ENCODE data around the gene NEK11. TPM values are rescaled to one million over a fixed set of nuclear protein-coding genes. Genes with fewer than 3 reads are reported as not detected.
A peak's percentile ranks its signal among the peaks of the same experiment; 100 is the strongest.

Gene NEK11
- total RNA-seq, 4 donors from 2014 or later: 14.8 to 34.0 (median 28.2) TPM

DNA sequence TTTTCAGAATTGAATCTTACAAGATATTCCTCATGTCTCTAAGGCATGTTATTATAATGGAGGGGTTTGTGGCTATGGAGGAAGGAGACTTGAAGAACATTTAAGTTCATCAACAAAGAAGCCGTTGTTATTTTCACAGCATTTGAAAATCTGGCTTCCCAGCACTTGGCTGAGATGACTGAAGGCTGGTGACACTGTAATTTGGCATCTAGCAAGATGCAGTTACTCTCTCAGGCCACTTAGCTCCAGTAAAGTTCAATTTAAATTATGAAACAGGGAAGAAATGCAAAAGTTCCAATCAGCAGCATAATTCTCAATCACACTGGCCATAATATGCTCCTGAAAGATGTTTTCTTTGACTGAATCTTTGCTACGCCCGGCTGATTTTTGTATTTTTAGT, 215.5 kb downstream of the NEK11 start:
- peak overlapping the region in 2 of 3 donors; percentile 22 to 28 for H3K27ac ChIP-seq
- no peaks in the 10 kb centered on the region for H3K27me3 ChIP-seq
- no peaks in the 10 kb centered on the region for H3K9me3 ChIP-seq
- WGBS, 2 donors: 26 to 42% methylated on average over 3 of the region's 3 CpGs
- H3K4me3 ChIP-seq (replicated peaks in 1 of 3): no peak overlapping the region
- no peaks in the 10 kb centered on the region for H3K36me3 ChIP-seq
- peaks cover 4 to 11% of the 10 kb centered on the region in 2 donors for H3K4me1 ChIP-seq
- intact Hi-C loops (cut with DNase I): no loop called here
- no peak for DNase-seq
- TF ChIP-seq POLR2A (IDR thresholded peaks at IDR 0.05): no peak
- TF ChIP-seq, protein P1, sequence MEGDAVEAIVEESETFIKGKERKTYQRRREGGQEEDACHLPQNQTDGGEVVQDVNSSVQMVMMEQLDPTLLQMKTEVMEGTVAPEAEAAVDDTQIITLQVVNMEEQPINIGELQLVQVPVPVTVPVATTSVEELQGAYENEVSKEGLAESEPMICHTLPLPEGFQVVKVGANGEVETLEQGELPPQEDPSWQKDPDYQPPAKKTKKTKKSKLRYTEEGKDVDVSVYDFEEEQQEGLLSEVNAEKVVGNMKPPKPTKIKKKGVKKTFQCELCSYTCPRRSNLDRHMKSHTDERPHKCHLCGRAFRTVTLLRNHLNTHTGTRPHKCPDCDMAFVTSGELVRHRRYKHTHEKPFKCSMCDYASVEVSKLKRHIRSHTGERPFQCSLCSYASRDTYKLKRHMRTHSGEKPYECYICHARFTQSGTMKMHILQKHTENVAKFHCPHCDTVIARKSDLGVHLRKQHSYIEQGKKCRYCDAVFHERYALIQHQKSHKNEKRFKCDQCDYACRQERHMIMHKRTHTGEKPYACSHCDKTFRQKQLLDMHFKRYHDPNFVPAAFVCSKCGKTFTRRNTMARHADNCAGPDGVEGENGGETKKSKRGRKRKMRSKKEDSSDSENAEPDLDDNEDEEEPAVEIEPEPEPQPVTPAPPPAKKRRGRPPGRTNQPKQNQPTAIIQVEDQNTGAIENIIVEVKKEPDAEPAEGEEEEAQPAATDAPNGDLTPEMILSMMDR (IDR thresholded peaks at IDR 0.05): peak in 4 of 6 experiments; percentile 42 to 55 (median 44)

DNA sequence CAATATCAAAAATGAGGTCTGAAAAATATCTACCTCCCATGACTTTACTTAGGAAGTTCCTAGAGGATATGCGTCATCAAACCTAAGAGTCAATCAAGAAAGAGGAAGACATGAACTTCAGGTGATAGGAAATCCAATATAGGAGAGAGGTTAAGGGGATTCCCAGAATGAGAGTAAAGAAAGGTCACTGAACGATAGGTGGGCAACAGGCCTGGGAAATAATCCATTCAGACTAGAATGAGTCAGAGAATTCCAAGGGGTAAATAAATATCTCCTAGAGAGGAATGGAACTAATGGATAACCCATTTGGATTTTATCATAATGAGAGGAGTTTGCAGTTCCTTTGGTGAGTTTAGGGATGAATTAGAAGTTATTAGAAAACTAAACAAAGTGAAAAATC, 223.8 kb downstream of the NEK11 start:
- WGBS, 2 donors: 90 to 93% methylated on average over 2 of the region's 2 CpGs
- H3K36me3 ChIP-seq: no peaks in the 10 kb centered on the region
- no peak for DNase-seq
- no peak overlapping the region for H3K4me3 ChIP-seq (replicated peaks in 1 of 3)
- intact Hi-C loops (cut with DNase I): no loop called here
- no peak overlapping the region for H3K27ac ChIP-seq
- H3K4me1 ChIP-seq: no peaks in the 10 kb centered on the region
- TF ChIP-seq, protein P1 (IDR thresholded peaks at IDR 0.05): no peak
- TF ChIP-seq POLR2A (IDR thresholded peaks at IDR 0.05): no peak
- no peaks in the 10 kb centered on the region for H3K9me3 ChIP-seq
- H3K27me3 ChIP-seq: no peaks in the 10 kb centered on the region

DNA sequence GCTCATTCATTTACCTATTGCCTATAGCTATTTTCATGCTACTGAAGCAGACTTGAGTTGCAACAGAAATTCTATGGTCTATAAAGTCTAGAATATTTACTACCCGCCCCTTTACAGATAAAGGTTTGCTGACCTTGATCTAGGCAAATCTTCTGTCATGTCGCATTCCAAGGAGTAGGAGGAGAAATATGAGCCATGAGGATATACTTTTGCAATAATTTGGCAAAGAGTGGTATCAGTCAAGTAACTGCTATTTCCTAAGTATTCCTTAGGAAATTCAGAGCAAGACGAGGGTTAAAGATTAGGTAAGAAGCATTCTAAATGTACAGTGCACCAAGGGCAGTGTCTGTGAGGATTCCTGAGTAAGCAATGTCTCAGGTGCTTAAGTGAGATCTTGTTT, 233.8 kb downstream of the NEK11 start:
- 83 to 97% methylated on average over 3 of the region's 3 CpGs for WGBS, 2 donors
- Histone ChIP-seq H3K27ac (no peak overlapping the region), H3K36me3 (no peaks in the 10 kb centered on the region), H3K4me3 (replicated peaks in 1 of 3) (no peak overlapping the region), H3K4me1 (no peaks in the 10 kb centered on the region), H3K27me3 (no peaks in the 10 kb centered on the region), H3K9me3 (no peaks in the 10 kb centered on the region)
- intact Hi-C loops (cut with DNase I): no loop called here
- TF ChIP-seq, protein P1 (IDR thresholded peaks at IDR 0.05): no peak
- no peak for TF ChIP-seq POLR2A (IDR thresholded peaks at IDR 0.05)
- DNase-seq: no peak

DNA sequence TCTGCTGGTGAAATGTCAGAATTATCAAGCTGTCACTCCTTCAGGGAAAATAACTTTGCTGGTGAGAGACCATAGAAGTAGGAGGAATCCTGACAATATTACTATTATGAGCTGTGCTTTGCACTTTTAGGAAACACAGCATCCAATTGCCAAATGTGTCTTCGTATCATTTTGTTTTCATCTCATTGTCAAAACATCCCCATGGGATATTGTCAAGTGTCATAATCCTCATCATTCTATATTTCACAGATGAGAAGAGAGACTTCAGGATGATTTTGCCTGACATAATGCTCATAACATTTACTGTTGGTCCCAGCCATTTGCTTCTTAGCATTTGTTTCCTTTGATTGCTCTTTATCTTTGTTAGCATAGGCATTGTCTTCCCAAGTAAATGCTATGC, 234.4 kb downstream of the NEK11 start:
- Histone ChIP-seq H3K9me3 (no peaks in the 10 kb centered on the region), H3K4me1 (no peaks in the 10 kb centered on the region), H3K27me3 (no peaks in the 10 kb centered on the region), H3K4me3 (replicated peaks in 1 of 3) (no peak overlapping the region), H3K27ac (no peak overlapping the region), H3K36me3 (no peaks in the 10 kb centered on the region)
- WGBS, 2 donors: 88 to 96% methylated on average over 1 of the region's 1 CpG
- intact Hi-C loops (cut with DNase I): no loop called here
- no peak for DNase-seq
- TF ChIP-seq, protein P1 (IDR thresholded peaks at IDR 0.05): no peak
- TF ChIP-seq POLR2A (IDR thresholded peaks at IDR 0.05): no peak

DNA sequence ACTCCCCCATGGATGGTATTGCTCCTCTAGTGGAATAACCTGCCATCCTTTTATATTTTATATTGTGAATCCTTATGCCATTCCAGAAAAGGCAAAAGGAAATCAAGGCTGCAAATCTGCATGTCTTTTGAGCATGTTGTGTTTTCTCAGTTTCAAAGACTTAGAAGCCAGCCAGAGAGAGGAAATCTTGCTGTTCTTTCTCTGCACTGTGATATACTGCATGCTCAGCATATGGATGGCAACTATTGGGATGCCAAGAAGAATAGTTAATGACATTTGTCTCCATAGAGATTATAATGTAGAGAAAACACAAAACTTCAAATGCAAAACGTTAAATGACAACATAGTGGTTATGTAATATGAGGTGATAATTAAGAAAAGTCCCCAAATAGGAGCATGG, 248.9 kb downstream of the NEK11 start:
- WGBS, 2 donors: 65 to 69% methylated on average over 1 of the region's 1 CpG
- H3K27ac ChIP-seq: no peak overlapping the region
- no peaks in the 10 kb centered on the region for H3K9me3 ChIP-seq
- no peak overlapping the region for H3K4me3 ChIP-seq (replicated peaks in 1 of 3)
- no peaks in the 10 kb centered on the region for H3K36me3 ChIP-seq
- TF ChIP-seq POLR2A (IDR thresholded peaks at IDR 0.05): no peak
- TF ChIP-seq, protein P1 (IDR thresholded peaks at IDR 0.05): no peak
- DNase-seq: no peak
- H3K4me1 ChIP-seq: peaks cover 7 to 17% of the 10 kb centered on the region in 2 donors
- intact Hi-C loops (cut with DNase I): no loop called here
- H3K27me3 ChIP-seq: no peaks in the 10 kb centered on the region

Data from thyroid gland (tissue), 4 donors.